SU-DHL-6 (cell line): ENCODE results near the gene NTHL1.

Experiments
- H2AFZ ChIP-seq: fragments of 200-600 bp; sonication (generic); 2 replicates; pipeline ENCODE4 v1.6.1; 2014; ENCODE audit warnings: low read depth, mild to moderate bottlenecking, moderate library complexity, mixed read lengths, antibody characterized with exemption, low read length; ENCODE audit not compliant: severe bottlenecking
- H3F3A ChIP-seq: fragments of 200-600 bp; shearing (Covaris generic); 2 replicates; pipeline ENCODE4 v1.6.0; 2016; ENCODE audit warnings: antibody characterized with exemption, mild to moderate bottlenecking; ENCODE audit not compliant: insufficient read depth
- H3K27ac ChIP-seq: fragments of 200-600 bp; sonication (generic); 2 replicates; pipeline ENCODE4 v1.5.1; 2016; ENCODE audit warnings: low read depth, mild to moderate bottlenecking, low read length, moderate library complexity, mixed read lengths
- H3K27me3 ChIP-seq: fragments of 200-600 bp; sonication (generic), shearing (Covaris generic); 2 replicates; pipeline ENCODE4 v1.6.0; 2014; ENCODE audit warnings: mild to moderate bottlenecking, low read length
- H3K36me3 ChIP-seq: fragments of 200-600 bp; sonication (generic); 2 replicates; pipeline ENCODE4 v1.6.1; 2014; ENCODE audit warnings: mild to moderate bottlenecking, low read length, mixed read lengths
- H3K4me2 ChIP-seq: fragments of 300-600, 200-600 bp; shearing (Covaris generic), sonication (generic); 2 replicates; pipeline ENCODE4 v1.6.0; 2014; ENCODE audit warnings: low read length, low read depth, mild to moderate bottlenecking; ENCODE audit not compliant: poor library complexity, severe bottlenecking
- H3K4me3 ChIP-seq: fragments of 200-600 bp; sonication (generic); 2 replicates; pipeline ENCODE4 v1.5.1; 2014; ENCODE audit warnings: antibody characterized with exemption, low read length, mild to moderate bottlenecking, mixed read lengths; ENCODE audit not compliant: insufficient read depth, poor library complexity, severe bottlenecking
- H3K79me2 ChIP-seq: fragments of 200-600 bp; sonication (generic); 2 replicates; pipeline ENCODE4 v1.6.1; 2014; ENCODE audit warnings: mild to moderate bottlenecking, low read length, moderate library complexity; ENCODE audit not compliant: insufficient read depth
- H3K9ac ChIP-seq: fragments of 200-600 bp; sonication (generic); 2 replicates; pipeline ENCODE4 v1.7.0; 2014; ENCODE audit warnings: mild to moderate bottlenecking, low read length
- H3K9me2 ChIP-seq: fragments of 200-600 bp; sonication (generic); replicated peaks from 2 replicates; pipeline ENCODE4 v1.6.1; 2014; ENCODE audit warnings: low read length; ENCODE audit not compliant: insufficient read depth
- H3K9me3 ChIP-seq: fragments of 200-600 bp; sonication (generic); 2 replicates; pipeline ENCODE4 v1.6.1; 2014; ENCODE audit warnings: low read length, mixed read lengths; ENCODE audit not compliant: insufficient read depth
- H4K20me1 ChIP-seq: fragments of 200-600 bp; sonication (generic); 2 replicates; pipeline ENCODE4 v1.6.1; 2014; ENCODE audit warnings: low read depth, mild to moderate bottlenecking, antibody characterized with exemption, low read length, moderate library complexity, mixed read lengths
- CTCF ChIP-seq: fragments of 200-600 bp; sonication (generic); IDR thresholded peaks from one replicate; pipeline ENCODE4 v1.5.1; 2017; ENCODE audit warnings: antibody characterized with exemption, mild to moderate bottlenecking, low read length, moderate library complexity; ENCODE audit not compliant: insufficient read depth, poor library complexity, severe bottlenecking
- EZH2phosphoT487 ChIP-seq: fragments of 200-600 bp; sonication (generic), shearing (Covaris generic); conservative IDR thresholded peaks from 2 replicates; pipeline ENCODE4 v1.6.1; 2018; ENCODE audit warnings: mild to moderate bottlenecking, antibody characterized with exemption, low read length, moderate library complexity, mixed read lengths

The NTHL1 gene

GRCh38 chr16:2047330-2048115 is at the start of gene NTHL1, which contains the start of gene TSC2:
NTHL1 (minus strand) TSS chr16:2047834; CDS start chr16:2047823, 11 bp downstream.
TSC2 (plus strand) TSS chr16:2047985; CDS start chr16:2048616, 631 bp downstream.
- Histone ChIP-seq H4K20me1 (no peaks in the 10 kb centered on the region), H3K4me2 (peak within 1 kb of the TSS; percentile 86), H3K79me2 (peaks cover 5% of the 10 kb centered on the region; the same call in 1 of the 2 replicates), H2AFZ (peak within 1 kb of the TSS; percentile 87), H3K9me3 (no peaks in the 10 kb centered on the region), H3K9ac (peak within 1 kb of the TSS; percentile 75), H3K4me3 (peak within 1 kb of the TSS; percentile 91), H3K36me3 (no peaks in the 10 kb centered on the region), H3K27ac (no peak within 1 kb of the TSS), H3F3A (no peaks in the 10 kb centered on the region), H3K9me2 (no peaks in the 10 kb centered on the region), H3K27me3 (no peaks in the 10 kb centered on the region)
- TF ChIP-seq EZH2phosphoT487 (no peak), CTCF (no peak)

DNA sequence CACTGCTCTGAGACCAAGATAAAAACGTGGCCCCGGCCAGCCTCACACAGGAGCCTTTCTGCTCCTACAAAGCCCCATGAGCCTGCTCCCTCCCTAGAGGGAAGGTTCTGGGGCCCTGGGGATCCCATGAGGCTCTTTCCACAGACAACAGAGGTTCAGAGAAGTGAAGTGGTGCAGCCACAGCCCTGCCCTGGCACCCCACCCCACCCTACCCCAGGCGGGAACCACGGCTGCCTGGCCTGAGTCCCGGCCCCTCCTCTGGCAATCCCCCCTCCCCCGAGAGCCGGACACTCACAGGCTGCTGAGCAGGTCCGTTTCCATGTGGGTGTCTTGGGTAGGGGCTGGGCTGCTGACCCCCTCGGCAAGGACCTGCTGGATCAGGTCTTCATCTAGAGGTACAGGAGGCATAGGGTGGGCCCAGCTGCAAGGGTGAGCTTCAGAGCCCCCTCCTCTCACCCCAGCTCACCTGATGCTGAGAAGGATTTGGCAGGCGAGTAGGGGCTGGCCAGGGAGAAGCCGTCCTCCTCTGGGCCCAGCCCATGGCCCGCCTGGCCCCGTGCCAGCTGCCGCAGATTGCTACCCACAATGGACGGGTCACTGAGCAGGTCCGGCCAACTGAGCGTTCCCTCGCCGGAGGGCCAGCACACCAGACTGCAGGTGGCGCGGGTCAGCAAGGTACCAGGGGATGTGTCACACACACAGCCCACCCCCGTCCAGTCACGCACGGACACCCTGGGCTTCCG is 49.4 kb upstream of the NTHL1 start:
- H2AFZ ChIP-seq = no peak overlapping the region
- no peak overlapping the region for H3K4me3 ChIP-seq
- H4K20me1 ChIP-seq = no peaks in the 10 kb centered on the region
- no peaks in the 10 kb centered on the region for H3K9me3 ChIP-seq
- H3K9ac ChIP-seq = no peak overlapping the region
- TF ChIP-seq CTCF (no peak), EZH2phosphoT487 (no peak)
- H3K79me2 ChIP-seq = no peaks in the 10 kb centered on the region
- no peaks in the 10 kb centered on the region for H3F3A ChIP-seq
- H3K27ac ChIP-seq = no peak overlapping the region
- H3K9me2 ChIP-seq = no peaks in the 10 kb centered on the region
- H3K4me2 ChIP-seq = no peak overlapping the region
- H3K36me3 ChIP-seq = no peaks in the 10 kb centered on the region
- H3K27me3 ChIP-seq = no peaks in the 10 kb centered on the region

DNA sequence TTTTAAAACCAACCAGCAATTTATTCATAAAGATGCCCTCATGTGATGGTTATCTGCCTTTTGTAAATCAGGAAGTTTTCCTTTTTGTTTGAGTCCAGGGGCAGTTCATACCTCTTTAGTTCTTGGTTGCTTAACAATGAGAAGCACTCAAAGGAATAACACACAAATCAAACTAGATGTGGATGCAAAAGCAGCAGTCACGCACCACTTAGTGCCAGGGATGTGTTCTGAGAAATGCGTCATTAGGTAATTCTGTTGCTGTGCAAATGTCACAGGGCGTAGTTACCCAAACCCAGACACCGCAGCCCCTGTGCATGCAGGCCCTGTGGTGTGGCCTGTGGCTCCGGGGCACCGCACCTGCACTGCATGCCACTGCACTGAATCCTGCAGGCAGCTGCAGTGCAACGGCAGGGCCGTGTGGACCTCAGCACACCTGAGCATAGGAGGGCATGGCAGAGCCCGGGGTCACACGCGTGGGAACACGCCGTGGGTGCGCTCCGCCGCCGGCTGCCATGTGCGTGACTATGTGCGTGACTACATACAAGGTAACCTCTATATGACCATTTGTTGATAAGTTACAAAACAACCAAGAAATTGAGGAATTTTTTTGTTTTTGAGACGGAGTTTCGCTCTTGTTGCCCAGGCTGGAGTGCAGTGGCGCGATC is 48.4 kb upstream of the NTHL1 start:
- H3K9me2 ChIP-seq = no peaks in the 10 kb centered on the region
- H3K9me3 ChIP-seq = no peaks in the 10 kb centered on the region
- no peaks in the 10 kb centered on the region for H3K36me3 ChIP-seq
- H3F3A ChIP-seq = no peaks in the 10 kb centered on the region
- no peaks in the 10 kb centered on the region for H3K27me3 ChIP-seq
- H3K9ac ChIP-seq = no peak overlapping the region
- H3K4me2 ChIP-seq = no peak overlapping the region
- no peak overlapping the region for H3K27ac ChIP-seq
- H3K79me2 ChIP-seq = no peaks in the 10 kb centered on the region
- no peak overlapping the region for H2AFZ ChIP-seq
- no peaks in the 10 kb centered on the region for H4K20me1 ChIP-seq
- H3K4me3 ChIP-seq = no peak overlapping the region
- no peak for TF ChIP-seq EZH2phosphoT487
- TF ChIP-seq CTCF = no peak
